ENCODE results near the gene FRMD4A. TPM values are rescaled to one million over a fixed set of nuclear protein-coding genes. Genes with fewer than 3 reads are reported as not detected.

FRMD4A gene
- polyA plus RNA-seq, 1 of the 3 experiments (the other 2 are of a cell fraction): 37.7 TPM

GRCh38 chr10:13699216-13699615 is 631.5 kb downstream of the FRMD4A start:
- no peak for TF ChIP-seq YY1 (IDR thresholded peaks at IDR 0.05; ENCODE audit: low read depth)
- TF ChIP-seq CTCF (IDR thresholded peaks at IDR 0.05): no peak
- TF ChIP-seq RXRA (IDR thresholded peaks at IDR 0.05; ENCODE audit: borderline replicate concordance, low read depth): no peak
- TF ChIP-seq PBX3 (IDR thresholded peaks at IDR 0.05): no peak
- TF ChIP-seq ELF1 (IDR thresholded peaks at IDR 0.05): no peak
- TF ChIP-seq MAX (IDR thresholded peaks at IDR 0.05; ENCODE audit: low read depth): no peak
- TF ChIP-seq IRF3 (IDR thresholded peaks at IDR 0.05; ENCODE audit: low read depth, low read length): no peak
- TF ChIP-seq FOXM1 (IDR thresholded peaks at IDR 0.05; ENCODE audit: low read depth): no peak
- no peak for TF ChIP-seq SIN3A (IDR thresholded peaks at IDR 0.05; ENCODE audit: borderline replicate concordance, low read depth, low read length)
- TF ChIP-seq SMC3 (IDR thresholded peaks at IDR 0.05; ENCODE audit: low read depth, low read length): no peak
- TF ChIP-seq TAF1 (IDR thresholded peaks at IDR 0.05; ENCODE audit: borderline replicate concordance, low read depth, low read length): no peak
- no peak for TF ChIP-seq NFIC (IDR thresholded peaks at IDR 0.05; ENCODE audit: borderline replicate concordance)
- no peak for TF ChIP-seq FOXJ3 (CRISPR knock-in tag; IDR thresholded peaks at IDR 0.05)
- TF ChIP-seq EZH2phosphoT487 (IDR thresholded peaks at IDR 0.05; ENCODE audit: borderline replicate concordance, low read depth): no peak
- TF ChIP-seq TEAD4 (IDR thresholded peaks at IDR 0.05; ENCODE audit: borderline replicate concordance, insufficient read depth): no peak
- TF ChIP-seq GABPA (IDR thresholded peaks at IDR 0.05; ENCODE audit: low read depth): no peak
- TF ChIP-seq CHD2 (IDR thresholded peaks at IDR 0.05; ENCODE audit: low read length, partially characterized antibody): no peak
- Histone ChIP-seq H3K4me3 (ENCODE audit: low read depth in 2 of 2, low read length in 1 of 2) (no peak overlapping the region), H3F3A (replicated peaks; ENCODE audit: insufficient read depth) (no peaks in the 10 kb centered on the region), H4K20me1 (ENCODE audit: insufficient read depth) (no peaks in the 10 kb centered on the region), H3K4me1 (ENCODE audit: control insufficient read depth in 1 of 2, insufficient read depth in 2 of 2, low read depth in 1 of 2, low read length in 1 of 2) (peaks cover 2 to 19% of the 10 kb centered on the region in 2 experiments; a peak in 2 of 4 replicates), H3K27me3 (ENCODE audit: insufficient read depth) (no peaks in the 10 kb centered on the region), H3K9ac (no peak overlapping the region), H3K27ac (ENCODE audit: low read depth in 2 of 2, low read length in 1 of 2) (no peak overlapping the region), H3K4me2 (no peak overlapping the region), H3K9me3 (no peaks in the 10 kb centered on the region), H2AFZ (ENCODE audit: low read depth) (no peak overlapping the region), H3K9me2 (no peaks in the 10 kb centered on the region), H3K79me2 (ENCODE audit: insufficient read depth) (0 out of 2 replicates have a peak, but pooled peaks cover 17% of the 10 kb centered on the region), H3K36me3 (replicated peaks in 1 of 2; ENCODE audit: control insufficient read depth in 1 of 2, insufficient read depth in 2 of 2, low read length in 1 of 2) (peaks cover 29 to 49% of the 10 kb centered on the region in 2 experiments)
- ChIA-PET CTCF (no interaction called here), POLR2A (no interaction called here)
- no peak for DNase-seq
- WGBS (ENCODE audit: low lambda C conversion rate): 90% methylated on average over 9 of the region's 10 CpGs
